SK-N-MC (cell line): ENCODE measurements around the gene DALRD3.

Experiments
- EZH2 ChIP-seq: fragments of 200-600 bp; sonication (generic); IDR thresholded peaks from one replicate; pipeline ENCODE4 v1.6.1; 2017; ENCODE audit warnings: antibody characterized with exemption
- POLR2AphosphoS5 ChIP-seq: IDR thresholded peaks from 2 replicates; pipeline ENCODE4 v1.6.1; 2012; ENCODE audit warnings: mild to moderate bottlenecking, low read depth, low read length, borderline replicate concordance

GRCh38 chr3:49026536-49026935 is 8.2 kb upstream of the DALRD3 start:
- TF ChIP-seq EZH2 (no peak), POLR2AphosphoS5 (no peak; the same call in 1 of the 2 replicates)
